H9 (cell line): ENCODE results near the gene ZNF629. TPM values are rescaled to one million over a fixed set of nuclear protein-coding genes. Genes with fewer than 3 reads are reported as not detected.

ENCODE experiments used
- DNase-seq: peaks from one replicate; pipeline ENCODE4 v3.0.0-alpha.2; 2017
- H2AFZ ChIP-seq: one replicate; pipeline ENCODE4 v1.6.1; 2013; ENCODE audit warnings: mild to moderate bottlenecking, low read length, control low read depth, moderate library complexity
- H2AK5ac ChIP-seq: 2 replicates; pipeline ENCODE4 v1.6.1; 2013; ENCODE audit warnings: low read length, control low read depth, mixed read lengths; ENCODE audit not compliant: insufficient read length
- H2BK120ac ChIP-seq: one replicate; pipeline ENCODE4 v1.6.1; 2013; ENCODE audit warnings: low read depth, mild to moderate bottlenecking, low read length, control low read depth, inconsistent platforms; ENCODE audit not compliant: poor library complexity, severe bottlenecking
- H2BK12ac ChIP-seq: 2 replicates; pipeline ENCODE4 v1.6.1; 2013; ENCODE audit warnings: low read length, control low read depth, mixed read lengths, low read depth; ENCODE audit not compliant: insufficient read length
- H2BK15ac ChIP-seq: 2 replicates; pipeline ENCODE4 v1.6.1; 2013; ENCODE audit warnings: low read depth, low read length, control low read depth
- H2BK20ac ChIP-seq: one replicate; pipeline ENCODE4 v1.6.1; 2013; ENCODE audit warnings: low read depth, mild to moderate bottlenecking, low read length, control low read depth, inconsistent platforms; ENCODE audit not compliant: poor library complexity, severe bottlenecking
- H2BK5ac ChIP-seq: 2 replicates; pipeline ENCODE4 v1.6.1; 2013; ENCODE audit warnings: low read length, control low read depth, mixed read lengths; ENCODE audit not compliant: insufficient read length
- H3K14ac ChIP-seq: 2 replicates; pipeline ENCODE4 v1.6.1; 2013; ENCODE audit warnings: low read length, control low read depth; ENCODE audit not compliant: insufficient read depth
- H3K18ac ChIP-seq: 2 replicates; pipeline ENCODE4 v1.6.1; 2013; ENCODE audit warnings: low read depth, mild to moderate bottlenecking, mixed read lengths, low read length, control low read depth; ENCODE audit not compliant: insufficient read length
- H3K23ac ChIP-seq: 2 replicates; pipeline ENCODE4 v1.6.1; 2013; ENCODE audit warnings: low read length, control low read depth, mixed read lengths, low read depth; ENCODE audit not compliant: insufficient read length
- H3K23me2 ChIP-seq: 2 replicates; pipeline ENCODE4 v1.6.1; 2013; ENCODE audit warnings: low read depth, mild to moderate bottlenecking, mixed read lengths, low read length, control low read depth; ENCODE audit not compliant: insufficient read length, poor library complexity, severe bottlenecking
- H3K27ac ChIP-seq: 2 replicates; pipeline ENCODE4 v1.5.1; 2013; ENCODE audit warnings: low read length, control low read depth, mixed read lengths, low read depth; ENCODE audit not compliant: insufficient read length
- H3K27me3 ChIP-seq: 2 replicates; pipeline ENCODE4 v1.6.1; 2013; ENCODE audit warnings: low read length, control low read depth, inconsistent platforms; ENCODE audit not compliant: insufficient read depth
- H3K4ac ChIP-seq: 2 replicates; pipeline ENCODE4 v1.6.1; 2013; ENCODE audit warnings: low read depth, mild to moderate bottlenecking, control low read depth, inconsistent platforms, low read length, moderate library complexity
- H3K4me1 ChIP-seq: 2 replicates; pipeline ENCODE4 v1.6.1; 2013; ENCODE audit warnings: low read length, control low read depth, inconsistent platforms; ENCODE audit not compliant: insufficient read depth
- H3K4me2 ChIP-seq: 2 replicates; pipeline ENCODE4 v1.6.1; 2013; ENCODE audit warnings: low read length, control low read depth, mixed read lengths; ENCODE audit not compliant: insufficient read length, insufficient read depth
- H3K56ac ChIP-seq: 2 replicates; pipeline ENCODE4 v1.6.1; 2013; ENCODE audit warnings: low read depth, mild to moderate bottlenecking, mixed read lengths, low read length, control low read depth; ENCODE audit not compliant: insufficient read length
- H3K79me1 ChIP-seq: 2 replicates; pipeline ENCODE4 v1.6.1; 2013; ENCODE audit warnings: low read depth, mild to moderate bottlenecking, moderate library complexity, low read length, control low read depth, inconsistent platforms; ENCODE audit not compliant: insufficient read depth, poor library complexity, severe bottlenecking
- H3K79me2 ChIP-seq: 2 replicates; pipeline ENCODE4 v1.6.1; 2013; ENCODE audit warnings: low read length, control low read depth, inconsistent platforms; ENCODE audit not compliant: insufficient read depth
- H3K9ac ChIP-seq: 2 replicates; pipeline ENCODE4 v1.6.1; 2013; ENCODE audit warnings: low read length, control low read depth, mixed read lengths; ENCODE audit not compliant: insufficient read length; ENCODE audit errors: extremely low read depth
- H3K9me3 ChIP-seq: one replicate; pipeline ENCODE4 v1.6.1; 2013; ENCODE audit warnings: low read depth, low read length, inconsistent platforms; ENCODE audit not compliant: control insufficient read depth
- H3T11ph ChIP-seq: one replicate; pipeline ENCODE4 v1.6.1; 2013; ENCODE audit warnings: mild to moderate bottlenecking, low read length, control low read depth, inconsistent platforms
- H4K20me1 ChIP-seq: one replicate; pipeline ENCODE4 v1.6.1; 2013; ENCODE audit not compliant: control insufficient read depth, insufficient read length, insufficient read depth
- H4K5ac ChIP-seq: 2 replicates; pipeline ENCODE4 v1.6.1; 2013; ENCODE audit warnings: low read depth, mild to moderate bottlenecking, mixed read lengths, low read length, control low read depth; ENCODE audit not compliant: insufficient read length
- H4K8ac ChIP-seq: replicated peaks from 2 replicates; pipeline ENCODE4 v1.6.1; 2013; ENCODE audit warnings: low read length, control low read depth, mixed read lengths, low read depth; ENCODE audit not compliant: insufficient read length
- H4K91ac ChIP-seq: 2 replicates; pipeline ENCODE4 v1.6.1; 2013; ENCODE audit warnings: low read depth, mild to moderate bottlenecking, moderate library complexity, mixed read lengths, low read length, control low read depth; ENCODE audit not compliant: insufficient read length
- H3K27ac Mint-ChIP-seq, 3 experiments: 2 replicates in 2 of 3; 3 replicates in 1 of 3; pipeline ENCODE4 v1.8.0; 2020 to 2021; ENCODE audit warnings: mixed read lengths in 3 of 3, mild to moderate bottlenecking in 1 of 3, moderate library complexity in 1 of 3
- H3K27me3 Mint-ChIP-seq: 2 replicates; pipeline ENCODE4 v1.8.0; 2021; ENCODE audit warnings: low read depth, mild to moderate bottlenecking, moderate library complexity, mixed read lengths
- H3K36me3 Mint-ChIP-seq, 3 experiments: 2 replicates in 2 of 3; 3 replicates in 1 of 3; pipeline ENCODE4 v1.8.0; 2020 to 2021; ENCODE audit warnings: low read depth in 3 of 3, mixed read lengths in 3 of 3; ENCODE audit not compliant: insufficient read depth in 1 of 3
- H3K4me1 Mint-ChIP-seq, 2 experiments: 2 replicates each; pipeline ENCODE4 v1.8.0; 2020; ENCODE audit warnings: mixed read lengths in 2 of 2
- H3K4me3 Mint-ChIP-seq, 2 experiments: 2 replicates in 1 of 2; 3 replicates in 1 of 2; pipeline ENCODE4 v1.8.0; 2020 to 2021; ENCODE audit warnings: mild to moderate bottlenecking in 2 of 2, mixed read lengths in 2 of 2, moderate library complexity in 1 of 2
- H3K9me3 Mint-ChIP-seq, 2 experiments: 2 replicates in 1 of 2; 3 replicates in 1 of 2; pipeline ENCODE4 v1.8.0; 2020; ENCODE audit warnings: mild to moderate bottlenecking in 2 of 2, mixed read lengths in 2 of 2, moderate library complexity in 1 of 2
- WGBS: extraction: QIAGEN DNeasy Blood & Tissue Kit; methylation state at CpG from one replicate; pipeline ENCODE4 v1.1.7; 2013; ENCODE audit warnings: missing lambda C conversion rate, low lambda C conversion rate, mixed read lengths; ENCODE audit not compliant: insufficient read length; ENCODE audit errors: extremely low coverage; 5-methylcytosine and 5-hydroxymethylcytosine counted together
- total RNA-seq: library from RNA; stranded (reverse); gene quantifications from 2 replicates; pipeline ENCODE4 v1.2.1, GENCODE V29; 2021
- TF ChIP-seq, protein P1 (sequence below): fragments of 200-600 bp; sonication (generic); conservative IDR thresholded peaks from 3 replicates; pipeline ENCODE4 v1.8.0; 2021; ENCODE audit warnings: antibody characterized with exemption, mild to moderate bottlenecking

Gene ZNF629
- total RNA-seq, 1 experiment from 2014 or later = 20.0 TPM

DNA sequence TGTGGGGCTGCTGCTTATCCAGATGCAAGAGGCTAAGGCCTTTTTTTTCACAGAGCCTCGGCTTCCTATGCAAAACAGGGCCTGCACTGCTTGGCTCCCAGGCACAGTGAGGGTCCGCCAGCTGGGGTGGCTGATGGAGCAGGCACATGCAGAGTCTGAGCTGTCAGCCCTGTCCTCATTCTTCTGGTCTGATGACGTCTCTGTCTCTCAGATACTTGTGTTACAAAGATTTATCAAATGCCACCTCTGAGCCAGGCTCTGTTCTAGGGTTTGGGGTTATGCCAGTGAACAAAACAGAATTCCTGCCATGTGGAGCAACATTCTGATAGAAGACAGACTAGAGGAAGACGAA lies 20.1 kb downstream of the ZNF629 start:
- Histone ChIP-seq H3K79me1 (peaks cover 6% of the 10 kb centered on the region), H3K27me3 (no peaks in the 10 kb centered on the region), H2BK12ac (no peak overlapping the region), H3K56ac (no peak overlapping the region), H3K14ac (no peak overlapping the region), H4K5ac (no peak overlapping the region), H2BK20ac (no peak overlapping the region), H3K18ac (no peak overlapping the region), H3K23me2 (peaks cover 8% of the 10 kb centered on the region), H3K27ac (no peak overlapping the region), H2AFZ (no peak overlapping the region), H3K79me2 (no peaks in the 10 kb centered on the region), H3K23ac (no peak overlapping the region), H3K4me2 (no peak overlapping the region), H3T11ph (no peak overlapping the region), H2BK15ac (no peak overlapping the region), H4K91ac (no peak overlapping the region), H4K20me1 (no peaks in the 10 kb centered on the region), H3K4ac (no peak overlapping the region), H3K9ac (no peak overlapping the region), H3K4me1 (no peaks in the 10 kb centered on the region), H3K9me3 (no peaks in the 10 kb centered on the region), H2AK5ac (no peak overlapping the region), H4K8ac (no peak overlapping the region), H2BK5ac (no peak overlapping the region), H2BK120ac (no peak overlapping the region)
- TF ChIP-seq, protein P1, sequence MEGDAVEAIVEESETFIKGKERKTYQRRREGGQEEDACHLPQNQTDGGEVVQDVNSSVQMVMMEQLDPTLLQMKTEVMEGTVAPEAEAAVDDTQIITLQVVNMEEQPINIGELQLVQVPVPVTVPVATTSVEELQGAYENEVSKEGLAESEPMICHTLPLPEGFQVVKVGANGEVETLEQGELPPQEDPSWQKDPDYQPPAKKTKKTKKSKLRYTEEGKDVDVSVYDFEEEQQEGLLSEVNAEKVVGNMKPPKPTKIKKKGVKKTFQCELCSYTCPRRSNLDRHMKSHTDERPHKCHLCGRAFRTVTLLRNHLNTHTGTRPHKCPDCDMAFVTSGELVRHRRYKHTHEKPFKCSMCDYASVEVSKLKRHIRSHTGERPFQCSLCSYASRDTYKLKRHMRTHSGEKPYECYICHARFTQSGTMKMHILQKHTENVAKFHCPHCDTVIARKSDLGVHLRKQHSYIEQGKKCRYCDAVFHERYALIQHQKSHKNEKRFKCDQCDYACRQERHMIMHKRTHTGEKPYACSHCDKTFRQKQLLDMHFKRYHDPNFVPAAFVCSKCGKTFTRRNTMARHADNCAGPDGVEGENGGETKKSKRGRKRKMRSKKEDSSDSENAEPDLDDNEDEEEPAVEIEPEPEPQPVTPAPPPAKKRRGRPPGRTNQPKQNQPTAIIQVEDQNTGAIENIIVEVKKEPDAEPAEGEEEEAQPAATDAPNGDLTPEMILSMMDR = no peak
- no peaks in the 10 kb centered on the region for H3K9me3 Mint-ChIP-seq
- H3K4me3 Mint-ChIP-seq = no peak overlapping the region
- H3K27me3 Mint-ChIP-seq = no peaks in the 10 kb centered on the region
- WGBS = no CpG with 5 or more reads among the region's 4 CpGs
- no peak for DNase-seq
- H3K36me3 Mint-ChIP-seq = peaks cover 57 to 94% (median 91%) of the 10 kb centered on the region in 3 experiments
- peaks cover 9 to 11% of the 10 kb centered on the region in 2 experiments for H3K4me1 Mint-ChIP-seq
- H3K27ac Mint-ChIP-seq = no peak overlapping the region
